ENCODE data around the gene RBM3.

The RBM3 gene

GRCh38 chrX:48626401-48627298 lies 52.4 kb downstream of the RBM3 start:
- DNase-seq, result no peak

Data from DMS153 (cell line).